ENCODE results near the gene HNRNPUL1. TPM values are rescaled to one million over a fixed set of nuclear protein-coding genes. Genes with fewer than 3 reads are reported as not detected.

Gene HNRNPUL1
- total RNA-seq, 1 donor from 2014 or later: 126 TPM

DNA sequence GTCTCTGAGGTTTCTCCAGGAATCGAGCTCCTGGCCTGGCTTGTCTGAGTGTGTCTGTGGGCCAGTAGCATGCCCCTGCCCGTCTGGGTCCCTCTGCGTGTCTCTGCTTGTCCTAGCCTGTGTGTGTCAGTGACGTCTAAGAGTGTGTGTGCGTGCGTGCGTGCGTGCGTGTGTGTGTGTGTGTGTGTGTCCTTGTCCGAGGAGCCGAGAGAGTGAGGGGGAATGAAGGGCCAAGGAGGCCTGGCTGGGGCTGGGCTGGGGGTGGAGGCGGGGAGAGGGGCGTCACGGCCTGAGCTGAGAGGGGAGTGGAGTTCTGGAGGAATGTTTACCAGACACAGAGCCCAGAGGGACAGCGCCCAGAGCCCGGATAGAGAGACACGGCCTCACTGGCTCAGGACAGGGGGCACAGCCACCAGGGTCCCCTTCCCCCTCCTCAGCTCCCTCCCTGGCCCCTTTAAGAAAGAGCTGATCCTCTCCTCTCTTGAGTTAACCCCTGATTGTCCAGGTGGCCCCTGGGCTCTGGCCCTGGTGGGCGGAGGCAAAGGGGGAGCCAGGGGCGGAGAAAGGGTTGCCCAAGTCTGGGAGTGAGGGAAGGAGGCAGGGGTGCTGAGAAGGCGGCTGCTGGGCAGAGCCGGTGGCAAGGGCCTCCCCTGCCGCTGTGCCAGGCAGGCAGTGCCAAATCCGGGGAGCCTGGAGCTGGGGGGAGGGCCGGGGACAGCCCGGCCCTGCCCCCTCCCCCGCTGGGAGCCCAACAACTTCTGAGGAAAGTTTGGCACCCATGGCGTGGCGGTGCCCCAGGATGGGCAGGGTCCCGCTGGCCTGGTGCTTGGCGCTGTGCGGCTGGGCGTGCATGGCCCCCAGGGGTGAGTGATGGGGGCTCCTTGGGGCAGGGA is 45.3 kb upstream of the HNRNPUL1 start, which contains the start of gene AXL:
Gene AXL (plus strand): TSS at position 609 of the 893 bp plus-strand sequence. CDS start 170 bp downstream, at position 779.
- Histone ChIP-seq H3K36me3 (no peaks in the 10 kb centered on the region), H4K20me1 (ENCODE audit: low read depth) (no peaks in the 10 kb centered on the region), H3K27me3 (no peaks in the 10 kb centered on the region), H3K4me3 (peak within 1 kb of the TSS; percentile 74), H3F3A (ENCODE audit: low read depth) (peaks cover 21% of the 10 kb centered on the region), H3K27ac (peak within 1 kb of the TSS; percentile 84), H2AFZ (replicated peaks) (peak within 1 kb of the TSS; percentile 65), H3K4me1 (peaks cover 16% of the 10 kb centered on the region), H3K79me2 (ENCODE audit: low read depth) (peaks cover 19% of the 10 kb centered on the region), H3K9me3 (ENCODE audit: low read depth) (no peaks in the 10 kb centered on the region), H3K9ac (peak within 1 kb of the TSS; percentile 38), H3K4me2 (peak within 1 kb of the TSS; percentile 84)
- peak within 1 kb of the TSS; percentile 94 for H3K4me3 Mint-ChIP-seq
- peak; percentile 94 for DNase-seq (ENCODE audit: low spot score)
- H3K36me3 Mint-ChIP-seq: peaks cover 5% of the 10 kb centered on the region
- H3K27me3 Mint-ChIP-seq (ENCODE audit: insufficient read depth, low read depth): peaks cover 14% of the 10 kb centered on the region
- H3K9me3 Mint-ChIP-seq: no peaks in the 10 kb centered on the region
- peak within 1 kb of the TSS; percentile 95 for H3K27ac Mint-ChIP-seq
- peaks cover 47% of the 10 kb centered on the region for H3K4me1 Mint-ChIP-seq
- TF ChIP-seq EZH2phosphoT487 (IDR thresholded peaks at IDR 0.05): no peak
- TF ChIP-seq, protein P1, sequence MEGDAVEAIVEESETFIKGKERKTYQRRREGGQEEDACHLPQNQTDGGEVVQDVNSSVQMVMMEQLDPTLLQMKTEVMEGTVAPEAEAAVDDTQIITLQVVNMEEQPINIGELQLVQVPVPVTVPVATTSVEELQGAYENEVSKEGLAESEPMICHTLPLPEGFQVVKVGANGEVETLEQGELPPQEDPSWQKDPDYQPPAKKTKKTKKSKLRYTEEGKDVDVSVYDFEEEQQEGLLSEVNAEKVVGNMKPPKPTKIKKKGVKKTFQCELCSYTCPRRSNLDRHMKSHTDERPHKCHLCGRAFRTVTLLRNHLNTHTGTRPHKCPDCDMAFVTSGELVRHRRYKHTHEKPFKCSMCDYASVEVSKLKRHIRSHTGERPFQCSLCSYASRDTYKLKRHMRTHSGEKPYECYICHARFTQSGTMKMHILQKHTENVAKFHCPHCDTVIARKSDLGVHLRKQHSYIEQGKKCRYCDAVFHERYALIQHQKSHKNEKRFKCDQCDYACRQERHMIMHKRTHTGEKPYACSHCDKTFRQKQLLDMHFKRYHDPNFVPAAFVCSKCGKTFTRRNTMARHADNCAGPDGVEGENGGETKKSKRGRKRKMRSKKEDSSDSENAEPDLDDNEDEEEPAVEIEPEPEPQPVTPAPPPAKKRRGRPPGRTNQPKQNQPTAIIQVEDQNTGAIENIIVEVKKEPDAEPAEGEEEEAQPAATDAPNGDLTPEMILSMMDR (IDR thresholded peaks at IDR 0.05): no peak

- no peaks in the 10 kb centered on the region for H3K9me3 Mint-ChIP-seq
- no peaks in the 10 kb centered on the region for H3K9me3 ChIP-seq (ENCODE audit: low read depth)
- peak overlapping the region; percentile 74 for H3K4me3 ChIP-seq
- no peak overlapping the region for H3K27ac ChIP-seq
- peaks cover 21% of the 10 kb centered on the region for H3F3A ChIP-seq (ENCODE audit: low read depth)
- H3K9ac ChIP-seq: peak overlapping the region; percentile 38
- no peaks in the 10 kb centered on the region for H3K27me3 ChIP-seq
- H3K27me3 Mint-ChIP-seq (ENCODE audit: insufficient read depth, low read depth): peaks cover 17% of the 10 kb centered on the region
- peaks cover 5% of the 10 kb centered on the region for H3K36me3 Mint-ChIP-seq
- TF ChIP-seq, protein P1 (IDR thresholded peaks at IDR 0.05): no peak
- H4K20me1 ChIP-seq (ENCODE audit: low read depth): no peaks in the 10 kb centered on the region
- H3K79me2 ChIP-seq (ENCODE audit: low read depth): peaks cover 19% of the 10 kb centered on the region
- no peaks in the 10 kb centered on the region for H3K36me3 ChIP-seq
- no peak overlapping the region for H2AFZ ChIP-seq (replicated peaks)
- H3K27ac Mint-ChIP-seq: peak overlapping the region; percentile 35
- H3K4me3 Mint-ChIP-seq: peak overlapping the region; percentile 94
- H3K4me2 ChIP-seq: peak overlapping the region; percentile 84
- peaks cover 16% of the 10 kb centered on the region for H3K4me1 ChIP-seq
- peaks cover 52% of the 10 kb centered on the region for H3K4me1 Mint-ChIP-seq
- peak; percentile 28 for DNase-seq (ENCODE audit: low spot score)
These were observed 44.1 kb upstream of the HNRNPUL1 start for GRCh38 chr19:41219924-41220567.

- H3K79me2 ChIP-seq (ENCODE audit: low read depth): peaks cover 19% of the 10 kb centered on the region
- H3K27ac ChIP-seq: no peak overlapping the region
- peaks cover 21% of the 10 kb centered on the region for H3F3A ChIP-seq (ENCODE audit: low read depth)
- Mint-ChIP-seq H3K27ac (no peak overlapping the region), H3K36me3 (peaks cover 5% of the 10 kb centered on the region), H3K27me3 (ENCODE audit: insufficient read depth, low read depth) (peaks cover 20% of the 10 kb centered on the region), H3K4me1 (peaks cover 59% of the 10 kb centered on the region), H3K9me3 (no peaks in the 10 kb centered on the region), H3K4me3 (peak overlapping the region; percentile 79)
- no peak overlapping the region for H2AFZ ChIP-seq (replicated peaks)
- no peak overlapping the region for H3K9ac ChIP-seq
- TF ChIP-seq, protein P1 (IDR thresholded peaks at IDR 0.05): no peak
- TF ChIP-seq EZH2phosphoT487 (IDR thresholded peaks at IDR 0.05): no peak
- no peak for TF ChIP-seq EZH2 (IDR thresholded peaks at IDR 0.05)
- H3K4me2 ChIP-seq: peak overlapping the region; percentile 84
- peaks cover 16% of the 10 kb centered on the region for H3K4me1 ChIP-seq
- H3K27me3 ChIP-seq: no peaks in the 10 kb centered on the region
- H3K36me3 ChIP-seq: no peaks in the 10 kb centered on the region
- H3K4me3 ChIP-seq: peak overlapping the region; percentile 74
- no peaks in the 10 kb centered on the region for H4K20me1 ChIP-seq (ENCODE audit: low read depth)
- H3K9me3 ChIP-seq (ENCODE audit: low read depth): no peaks in the 10 kb centered on the region
- DNase-seq (ENCODE audit: low spot score): no peak
These were observed 43.4 kb upstream of the HNRNPUL1 start for GRCh38 chr19:41220811-41221210.
